WTC11 (cell line): ENCODE measurements around the gene TDRD10. TPM values are rescaled to one million over a fixed set of nuclear protein-coding genes. Genes with fewer than 3 reads are reported as not detected.

Source experiments
- ATAC-seq: fragments of 200-7000 bp; cut with Tn5 transposase; 2 replicates; pipeline ENCODE4 v1.10.0; 2021; ENCODE audit warnings: mild to moderate bottlenecking, moderate library complexity
- CTCF ChIA-PET: fragments of 300-600 bp; sonication (Branson Sonifier 250); formaldehyde crosslinking; loops from one replicate; lab custom pipeline; 2021; ENCODE audit warnings: antibody characterized with exemption; lab: Charles Lee
- POLR2A ChIA-PET: fragments of 350-600 bp; sonication (Branson Sonifier 250); formaldehyde crosslinking; loops from one replicate; lab custom pipeline; 2021; ENCODE audit warnings: antibody characterized with exemption; lab: Charles Lee
- DNase-seq: peaks from one replicate; pipeline ENCODE4 v3.0.0; 2021; ENCODE audit warnings: low spot score
- H3K27ac Mint-ChIP-seq: 2 replicates; pipeline ENCODE4 v1.8.0; 2021; ENCODE audit warnings: mixed read lengths
- H3K27me3 Mint-ChIP-seq: 2 replicates; pipeline ENCODE4 v1.8.0; 2021; ENCODE audit warnings: low read depth, mild to moderate bottlenecking, moderate library complexity, mixed read lengths
- H3K36me3 Mint-ChIP-seq: 2 replicates; pipeline ENCODE4 v1.8.0; 2021; ENCODE audit warnings: mixed read lengths
- H3K4me1 Mint-ChIP-seq: 2 replicates; pipeline ENCODE4 v1.8.0; 2022; ENCODE audit warnings: mixed read lengths
- H3K4me3 Mint-ChIP-seq: 2 replicates; pipeline ENCODE4 v1.8.0; 2021; ENCODE audit warnings: mild to moderate bottlenecking, moderate library complexity, mixed read lengths
- H3K9me3 Mint-ChIP-seq: 2 replicates; pipeline ENCODE4 v1.8.0; 2021; ENCODE audit warnings: mixed read lengths
- EMX1 ChIP-seq: fragments of 250-450 bp; sonication (Bioruptor Pico); IDR thresholded peaks from 2 replicates; pipeline ENCODE4 v1.8.0; 2021; ENCODE audit warnings: mild to moderate bottlenecking
- ERG ChIP-seq: fragments of 250-450 bp; sonication (Bioruptor Pico); IDR thresholded peaks from 2 replicates; pipeline ENCODE4 v1.8.0; 2021; ENCODE audit warnings: mild to moderate bottlenecking
- FOXP1 ChIP-seq: sonication (generic); formaldehyde crosslinking; IDR thresholded peaks from 2 replicates; pipeline ENCODE4 v1.8.0; 2022; ENCODE audit warnings: missing genetic modification reagents, mild to moderate bottlenecking, moderate library complexity, borderline replicate concordance
- GTF2I ChIP-seq: fragments of 250-450 bp; sonication (Bioruptor Pico); conservative IDR thresholded peaks from 2 replicates; pipeline ENCODE4 v1.4.0; 2021; ENCODE audit warnings: mild to moderate bottlenecking
- IRF1 ChIP-seq: sonication (generic); formaldehyde crosslinking; IDR thresholded peaks from 2 replicates; pipeline ENCODE4 v1.8.0; 2023; ENCODE audit warnings: missing genetic modification reagents
- JUN ChIP-seq: sonication (generic); formaldehyde crosslinking; IDR thresholded peaks from 2 replicates; pipeline ENCODE4 v1.8.0; 2023; ENCODE audit warnings: mild to moderate bottlenecking, missing genetic modification reagents
- NFE2L1 ChIP-seq: sonication (generic); formaldehyde crosslinking; IDR thresholded peaks from 2 replicates; pipeline ENCODE4 v1.8.1; 2023; ENCODE audit warnings: missing genetic modification reagents
- RELA ChIP-seq: sonication (generic); formaldehyde crosslinking; IDR thresholded peaks from 2 replicates; pipeline ENCODE4 v1.8.1; 2022; ENCODE audit warnings: missing genetic modification reagents, mild to moderate bottlenecking, borderline replicate concordance
- STAT6 ChIP-seq: sonication (generic); formaldehyde crosslinking; conservative IDR thresholded peaks from 2 replicates; pipeline ENCODE4 v1.8.1; 2023; ENCODE audit warnings: mild to moderate bottlenecking, low read depth, missing genetic modification reagents, moderate library complexity
- TP53 ChIP-seq: sonication (generic); formaldehyde crosslinking; IDR thresholded peaks from 2 replicates; pipeline ENCODE4 v1.8.1; 2023; ENCODE audit warnings: mild to moderate bottlenecking, missing genetic modification reagents
- USF2 ChIP-seq: sonication (generic); formaldehyde crosslinking; IDR thresholded peaks from 2 replicates; pipeline ENCODE4 v1.8.1; 2023; ENCODE audit warnings: mild to moderate bottlenecking, missing genetic modification reagents, moderate library complexity
- ZBTB43 ChIP-seq: sonication (generic); formaldehyde crosslinking; IDR thresholded peaks from 2 replicates; pipeline ENCODE4 v1.8.1; 2023; ENCODE audit warnings: mild to moderate bottlenecking, missing genetic modification reagents
- ZNF396 ChIP-seq: fragments of 250-450 bp; sonication (Bioruptor Pico); IDR thresholded peaks from 2 replicates; pipeline ENCODE4 v1.8.0; 2021; ENCODE audit warnings: mild to moderate bottlenecking, moderate library complexity, borderline replicate concordance
- ZNF423 ChIP-seq: fragments of 250-450 bp; sonication (Bioruptor Pico); IDR thresholded peaks from 2 replicates; pipeline ENCODE4 v2.1.2; 2022; ENCODE audit warnings: mild to moderate bottlenecking, moderate library complexity
- ZNF512 ChIP-seq: sonication (generic); formaldehyde crosslinking; IDR thresholded peaks from 2 replicates; pipeline ENCODE4 v1.8.1; 2022; ENCODE audit warnings: missing genetic modification reagents, borderline replicate concordance
- total RNA-seq: library from RNA; stranded (reverse); gene quantifications from 3 replicates; pipeline ENCODE4 v1.2.3, GENCODE V29; 2021

Gene TDRD10
- total RNA-seq, 1 experiment from 2014 or later: 0.09 TPM

GRCh38 chr1:154481053-154481452 lies 21.0 kb upstream of the TDRD10 start (continued):
- TF ChIP-seq ZNF512 (CRISPR knock-in tag): no peak
- no peak for TF ChIP-seq EMX1 (CRISPR knock-in tag)
- TF ChIP-seq JUN (CRISPR knock-in tag): no peak
- no peak for TF ChIP-seq GTF2I (CRISPR knock-in tag)
- no peak for TF ChIP-seq STAT6
- TF ChIP-seq RELA (CRISPR knock-in tag): no peak
- TF ChIP-seq, all 79 proteins: peak for 0

- TF ChIP-seq ZNF396 (no peak), TP53 (CRISPR knock-in tag) (no peak), ZBTB43 (CRISPR knock-in tag) (no peak), ZNF423 (CRISPR knock-in tag) (no peak), IRF1 (no peak), NFE2L1 (CRISPR knock-in tag) (no peak), FOXP1 (no peak), USF2 (CRISPR knock-in tag) (no peak), ERG (no peak)
- H3K9me3 Mint-ChIP-seq: no peaks in the 10 kb centered on the region
- ChIA-PET POLR2A (no interaction called here), CTCF (interaction anchor here (1.4 to 9.0 kb wide), 2 partner anchors 62 to 149 kb away, joined by 3 to 189 read pairs; no protein-coding TSS in a partner anchor)
- ATAC-seq: no peak
- peaks cover 12% of the 10 kb centered on the region for H3K4me1 Mint-ChIP-seq
- DNase-seq: no peak
- no peaks in the 10 kb centered on the region for H3K36me3 Mint-ChIP-seq
- H3K27me3 Mint-ChIP-seq: no peaks in the 10 kb centered on the region
- H3K27ac Mint-ChIP-seq: no peak overlapping the region
- no peak overlapping the region for H3K4me3 Mint-ChIP-seq
Observed at GRCh38 chr1:154483941-154484803, 17.8 kb upstream of the TDRD10 start.
